Activated CD8-positive, alpha-beta memory T cell treated with anti-CD3 and anti-CD28 coated beads, Interleukin-2, amount 10 ng/mL, durations not matched to agents 7 days and 5 days (primary cell): ENCODE results near the gene SLC16A3. TPM values are rescaled to one million over a fixed set of nuclear protein-coding genes. Genes with fewer than 3 reads are reported as not detected.
"Not testable (repeated sequence)": the region's sequence is repeated elsewhere in the genome, so short reads cannot be mapped to it uniquely, and the experiment has no call there.

ENCODE experiments used
- ATAC-seq: fragments of 150-1000 bp; cut with Tn5 transposase; one replicate; pipeline ENCODE4 v1.10.0; 2021; ENCODE audit warnings: moderate library complexity
- CTCF ChIA-PET: fragments of 350-600 bp; sonication (Branson Sonifier 250); formaldehyde crosslinking; loops from one replicate; lab custom pipeline; 2021; ENCODE audit warnings: antibody characterized with exemption; lab: Charles Lee
- DNase-seq: peaks from one replicate; pipeline ENCODE4 v3.0.0-alpha.2; 2020
- H3K27ac Mint-ChIP-seq: one replicate; pipeline ENCODE4 v1.8.0; 2021; ENCODE audit warnings: mild to moderate bottlenecking, mixed read lengths
- H3K27me3 Mint-ChIP-seq: one replicate; pipeline ENCODE4 v1.8.0; 2021; ENCODE audit warnings: mixed read lengths
- H3K36me3 Mint-ChIP-seq: one replicate; pipeline ENCODE4 v1.8.0; 2021; ENCODE audit warnings: mild to moderate bottlenecking, mixed read lengths
- H3K4me1 Mint-ChIP-seq: one replicate; pipeline ENCODE4 v1.8.0; 2021; ENCODE audit warnings: mixed read lengths
- H3K4me3 Mint-ChIP-seq: one replicate; pipeline ENCODE4 v1.8.0; 2021; ENCODE audit warnings: mild to moderate bottlenecking, moderate library complexity, mixed read lengths
- H3K9me3 Mint-ChIP-seq: one replicate; pipeline ENCODE4 v1.8.0; 2022; ENCODE audit warnings: low read depth, mixed read lengths
- total RNA-seq, 2 experiments: library from RNA; stranded (reverse); gene quantifications; one replicate each; pipeline ENCODE4 v1.2.3, GENCODE V29; 2021

Gene SLC16A3
- 100 to 1,000 TPM; 119 to 148 TPM for total RNA-seq

DNA sequence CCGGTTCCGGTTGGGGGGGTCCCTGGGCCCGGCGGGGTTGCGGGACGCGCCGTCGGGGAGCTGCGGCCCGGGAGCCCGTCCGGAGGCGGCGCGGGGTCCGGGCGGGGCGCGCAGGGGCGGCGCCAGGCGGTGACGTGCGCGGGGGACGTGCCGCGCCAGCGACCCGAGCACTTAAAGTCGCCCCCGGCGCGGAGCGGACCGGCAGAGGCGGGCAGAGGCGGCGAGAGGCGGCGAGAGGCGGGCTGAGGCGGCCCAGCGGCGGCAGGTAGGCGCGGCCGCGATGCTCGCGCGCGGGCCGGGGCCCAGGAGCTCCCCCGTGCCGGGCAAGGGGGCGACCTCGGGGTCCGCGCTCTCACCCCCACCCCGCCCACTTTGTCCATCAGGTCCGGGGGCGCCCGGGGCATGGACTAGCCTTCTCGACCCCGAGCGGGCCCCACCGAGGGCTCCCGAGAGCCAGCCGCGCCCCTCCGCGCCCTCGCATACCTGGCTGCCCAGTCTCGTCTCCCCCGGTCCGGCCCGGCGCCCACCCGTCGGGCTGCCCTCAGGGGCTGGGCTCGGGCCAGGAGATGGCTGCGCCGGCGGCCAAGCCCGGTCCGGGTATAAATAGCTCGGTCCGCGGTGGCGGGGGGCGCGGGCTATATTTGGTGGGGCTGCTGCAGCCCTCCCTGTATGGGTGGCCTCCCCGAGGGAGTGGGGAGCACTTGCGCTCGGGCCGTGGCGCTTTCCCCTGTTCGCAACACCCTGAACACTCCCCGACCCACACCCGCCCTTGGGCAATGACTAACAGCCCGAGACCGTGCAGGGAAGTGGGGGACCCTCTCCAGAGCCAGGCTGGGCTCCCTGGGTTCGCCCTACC, at the start of gene SLC16A3:
SLC16A3 (plus strand) TSS at position 201 of the 856 bp plus-strand sequence. CDS start 6,967 bp downstream, outside the sequence.
- Mint-ChIP-seq H3K36me3 (peaks cover 3% of the 10 kb centered on the region), H3K4me1 (peaks cover 16% of the 10 kb centered on the region), H3K4me3 (peak within 1 kb of the TSS; percentile 87), H3K27me3 (no peaks in the 10 kb centered on the region), H3K9me3 (no peaks in the 10 kb centered on the region), H3K27ac (peak within 1 kb of the TSS; percentile 87)
- DNase-seq (peak; percentile 77), ATAC-seq (peak; percentile 61)
- CTCF ChIA-PET: interaction anchor here (0.7 to 2.8 kb wide), 7 partner anchors 9 to 63 kb away, joined by 3 to 14 read pairs (median 4); no protein-coding TSS in a partner anchor

DNA sequence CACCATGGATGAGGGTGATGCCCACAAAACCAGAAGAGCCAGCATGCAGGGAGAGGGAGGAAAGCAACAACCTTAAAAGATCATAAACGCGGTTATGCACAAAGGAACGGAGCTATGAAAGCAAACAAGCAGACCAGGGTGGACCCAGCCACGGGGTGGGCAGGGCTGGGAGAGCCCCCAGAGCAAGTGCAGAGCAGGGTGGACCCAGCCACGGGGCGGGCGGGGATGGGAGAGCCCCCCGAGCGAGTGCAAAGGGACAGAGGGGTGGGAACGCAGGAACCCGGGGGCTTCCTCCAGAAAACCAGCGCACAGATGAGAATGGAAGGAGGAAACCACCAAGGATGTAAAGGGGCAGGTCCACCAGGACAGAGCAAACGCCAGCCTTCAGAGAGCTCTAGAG, 49.4 kb upstream of the SLC16A3 start:
- H3K4me3 Mint-ChIP-seq: no peak overlapping the region
- H3K27me3 Mint-ChIP-seq: no peaks in the 10 kb centered on the region
- ATAC-seq: no peak
- no peaks in the 10 kb centered on the region for H3K4me1 Mint-ChIP-seq
- CTCF ChIA-PET: no interaction called here
- DNase-seq: no peak
- peaks cover 4% of the 10 kb centered on the region for H3K36me3 Mint-ChIP-seq
- no peaks in the 10 kb centered on the region for H3K9me3 Mint-ChIP-seq
- no peak overlapping the region for H3K27ac Mint-ChIP-seq

DNA sequence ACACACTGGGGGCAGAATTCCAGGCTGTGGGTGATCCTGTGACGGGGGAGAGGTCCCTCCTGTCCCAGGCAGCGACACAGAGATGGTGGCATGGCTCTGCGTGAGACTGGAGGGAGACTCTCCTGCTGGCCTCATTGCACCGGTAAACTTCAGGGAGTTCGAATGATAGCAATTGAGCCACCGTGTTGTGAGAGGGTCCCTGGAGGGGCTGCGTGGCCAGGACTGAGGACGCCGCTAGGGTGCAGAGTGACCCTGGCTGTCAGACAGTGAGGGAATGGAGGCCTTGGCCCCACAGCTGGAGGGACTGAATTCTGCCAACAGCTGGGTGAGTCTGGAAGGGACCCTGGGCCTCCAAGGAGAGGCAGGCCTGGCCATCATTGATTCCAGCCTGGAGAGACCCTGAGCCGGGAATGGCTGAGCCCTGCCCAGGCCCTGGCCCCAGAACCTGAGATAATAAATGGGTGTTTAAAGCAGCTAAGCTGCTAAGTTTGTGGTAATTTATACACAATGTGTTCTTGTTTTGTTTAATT, 48.8 kb upstream of the SLC16A3 start:
- H3K27ac Mint-ChIP-seq: no peak overlapping the region
- CTCF ChIA-PET: no interaction called here
- H3K4me3 Mint-ChIP-seq: no peak overlapping the region
- H3K36me3 Mint-ChIP-seq: peaks cover 4% of the 10 kb centered on the region
- H3K9me3 Mint-ChIP-seq: no peaks in the 10 kb centered on the region
- DNase-seq (no peak), ATAC-seq (no peak)
- H3K4me1 Mint-ChIP-seq: no peaks in the 10 kb centered on the region
- no peaks in the 10 kb centered on the region for H3K27me3 Mint-ChIP-seq

DNA sequence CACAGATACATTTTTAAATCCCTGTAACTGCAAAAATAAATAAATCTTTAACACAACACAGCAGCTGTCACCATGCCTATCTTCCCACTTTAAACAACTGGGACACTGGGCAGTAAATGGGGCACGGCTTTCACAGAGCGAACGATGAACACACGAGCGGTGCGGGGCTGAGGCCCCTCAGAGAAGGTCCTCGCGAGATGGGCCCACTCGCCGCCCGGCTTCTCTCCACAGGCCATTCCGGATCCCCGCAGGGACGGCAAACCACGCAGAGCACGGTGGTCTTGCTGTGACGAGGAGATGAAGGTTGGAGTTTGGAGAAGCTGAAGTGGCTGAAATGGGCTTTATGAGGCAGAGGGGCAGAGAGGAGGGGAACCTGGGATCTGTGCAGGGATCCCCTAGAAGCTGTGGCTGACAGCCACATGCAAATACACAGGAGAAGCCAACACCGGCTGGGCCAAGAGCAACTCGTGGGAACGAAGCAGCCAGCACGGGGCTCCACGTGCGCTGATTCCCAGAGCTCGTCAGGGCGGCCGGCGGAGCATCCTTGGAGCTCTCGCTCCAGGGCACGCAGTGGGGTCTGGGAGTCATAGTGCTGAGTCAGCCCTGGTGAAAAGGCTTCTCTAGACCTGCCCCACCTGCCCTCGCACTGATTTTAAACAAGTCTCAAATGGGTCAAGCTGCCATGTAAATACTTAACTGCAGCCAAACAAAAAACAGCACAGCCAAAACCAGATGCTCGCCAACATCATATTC, 47.9 kb upstream of the SLC16A3 start:
- Mint-ChIP-seq H3K27me3 (no peaks in the 10 kb centered on the region), H3K4me3 (no peak overlapping the region), H3K36me3 (peaks cover 4% of the 10 kb centered on the region), H3K27ac (no peak overlapping the region), H3K9me3 (no peaks in the 10 kb centered on the region), H3K4me1 (no peaks in the 10 kb centered on the region)
- ATAC-seq (no peak), DNase-seq (no peak)
- CTCF ChIA-PET: interaction anchor here (0.9 kb wide), 1 partner anchor 222 kb away, joined by 3 read pairs; no protein-coding TSS in a partner anchor

DNA sequence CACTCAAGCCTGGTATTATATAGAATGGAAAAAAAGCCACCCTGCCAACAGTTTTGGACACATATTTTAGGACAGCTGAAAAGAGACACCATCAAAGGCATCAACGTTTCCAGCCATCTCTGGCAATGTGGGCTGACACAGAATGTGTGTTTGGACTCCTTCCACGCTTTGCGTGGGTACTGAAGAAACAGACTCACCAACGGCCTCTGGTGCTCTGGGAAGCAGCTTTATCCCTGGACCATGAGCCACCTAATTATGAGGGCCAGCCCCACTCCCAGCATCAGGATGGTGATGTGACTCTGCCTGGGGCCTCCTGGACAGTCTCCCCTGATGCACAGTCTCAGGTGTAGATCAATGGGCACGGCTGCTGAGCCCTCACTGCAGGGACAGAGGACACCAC, 44.1 kb upstream of the SLC16A3 start:
- no peak for ATAC-seq
- Mint-ChIP-seq H3K9me3 (no peaks in the 10 kb centered on the region), H3K4me1 (no peaks in the 10 kb centered on the region), H3K4me3 (no peak overlapping the region), H3K27ac (no peak overlapping the region), H3K36me3 (peaks cover 7% of the 10 kb centered on the region), H3K27me3 (no peaks in the 10 kb centered on the region)
- CTCF ChIA-PET: interaction anchor here (2.2 kb wide), 1 partner anchor 15 kb away, joined by 6 read pairs; no protein-coding TSS in a partner anchor
- no peak for DNase-seq

DNA sequence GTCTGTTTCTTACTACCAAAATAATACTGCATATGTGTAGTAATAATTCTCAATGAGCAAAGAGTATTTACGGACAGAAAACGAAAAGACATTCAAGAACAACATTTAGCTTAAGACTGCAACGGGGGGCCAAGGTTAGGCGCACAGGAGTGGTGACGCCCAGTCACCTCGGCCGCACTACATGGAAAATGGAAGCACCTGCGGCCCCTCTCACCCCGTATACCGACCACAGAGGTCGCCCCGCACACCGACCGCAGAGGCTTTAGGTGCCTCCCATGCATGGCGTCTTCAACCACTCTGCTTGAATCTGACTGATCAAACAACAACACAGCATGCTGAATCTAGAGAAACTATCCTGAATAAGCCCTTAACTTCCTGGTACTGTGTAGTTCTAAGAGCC, 42.6 kb upstream of the SLC16A3 start:
- Mint-ChIP-seq H3K4me1 (no peaks in the 10 kb centered on the region), H3K36me3 (peaks cover 7% of the 10 kb centered on the region), H3K4me3 (no peak overlapping the region), H3K27me3 (no peaks in the 10 kb centered on the region), H3K27ac (no peak overlapping the region), H3K9me3 (no peaks in the 10 kb centered on the region)
- DNase-seq (no peak), ATAC-seq (no peak)
- CTCF ChIA-PET: no interaction called here

DNA sequence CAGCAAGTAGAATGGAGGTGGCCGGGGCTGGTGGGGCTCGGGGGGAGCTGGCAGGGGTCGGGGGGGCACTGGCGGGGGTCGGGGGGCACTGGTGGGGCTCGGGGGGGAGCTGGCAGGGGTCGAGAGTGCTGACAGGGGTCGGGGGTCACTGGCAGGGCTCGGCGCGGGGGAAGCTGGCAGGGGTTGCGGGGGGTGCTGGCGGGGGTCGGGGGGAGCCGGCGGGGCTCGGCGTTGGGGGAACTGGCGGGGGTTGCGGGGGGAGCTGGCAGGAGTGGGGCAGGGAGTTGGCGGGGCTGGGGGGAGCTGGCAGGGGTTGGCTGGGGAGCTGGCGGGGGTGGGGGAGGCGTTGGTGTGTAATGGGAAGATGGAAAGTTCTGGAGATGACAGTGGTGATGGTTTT, 41.3 kb upstream of the SLC16A3 start:
- H3K36me3 Mint-ChIP-seq: peaks cover 7% of the 10 kb centered on the region
- DNase-seq: no peak
- no peak overlapping the region for H3K4me3 Mint-ChIP-seq
- CTCF ChIA-PET: no interaction called here
- H3K4me1 Mint-ChIP-seq: no peaks in the 10 kb centered on the region
- H3K27ac Mint-ChIP-seq: no peak overlapping the region
- H3K9me3 Mint-ChIP-seq: no peaks in the 10 kb centered on the region
- no peaks in the 10 kb centered on the region for H3K27me3 Mint-ChIP-seq
- ATAC-seq: no peak

DNA sequence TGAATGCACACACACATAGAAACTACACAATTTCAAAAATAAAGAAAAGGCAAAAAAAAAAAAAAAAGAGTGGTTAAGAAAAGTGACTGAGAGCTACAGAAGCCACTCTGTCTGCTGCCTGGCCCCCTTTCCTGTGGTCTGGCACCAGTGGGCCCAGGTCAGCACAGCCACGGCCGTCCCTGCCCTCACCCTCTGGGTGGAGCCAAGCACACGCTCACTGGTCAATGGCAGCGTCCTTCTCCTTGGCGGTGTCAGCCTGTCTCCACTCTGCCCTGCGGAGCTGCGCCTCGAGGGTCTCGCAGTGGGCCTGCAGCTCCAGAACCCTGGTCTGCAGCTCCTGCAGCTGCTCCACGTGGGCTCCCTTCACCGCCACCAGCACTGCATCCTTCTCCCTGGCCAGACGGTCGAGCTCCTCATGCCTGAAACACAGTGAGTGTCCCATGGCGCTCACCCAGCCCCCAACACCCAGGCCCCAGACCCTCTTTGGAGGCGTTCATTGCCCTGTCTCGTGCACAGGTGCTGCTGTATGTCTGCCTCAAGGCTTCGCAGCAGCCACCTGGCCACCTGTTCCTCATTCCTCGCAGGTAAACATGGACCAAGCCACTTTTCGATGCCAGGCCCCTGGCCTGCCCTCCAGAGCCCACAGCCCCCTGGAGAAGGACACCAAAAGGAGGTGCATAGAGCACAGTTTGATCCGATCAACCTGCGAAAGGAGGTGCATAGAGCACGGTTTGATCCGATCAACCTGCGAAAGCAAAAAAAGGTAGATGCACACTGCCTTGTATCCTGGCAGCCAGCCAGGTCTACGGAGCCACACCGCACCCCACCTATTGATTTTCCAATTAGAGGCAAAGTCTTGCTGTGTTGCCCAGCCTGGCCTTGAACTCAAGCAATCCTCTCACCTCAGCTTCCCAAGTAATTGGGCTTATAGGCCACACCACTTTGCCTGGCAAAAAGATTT, 40.6 kb upstream of the SLC16A3 start:
- Mint-ChIP-seq H3K27me3 (no peaks in the 10 kb centered on the region), H3K4me3 (no peak overlapping the region), H3K27ac (no peak overlapping the region), H3K9me3 (no peaks in the 10 kb centered on the region), H3K36me3 (peaks cover 10% of the 10 kb centered on the region), H3K4me1 (no peaks in the 10 kb centered on the region)
- CTCF ChIA-PET: interaction anchor here (2.0 kb wide), 1 partner anchor 9 kb away, joined by 4 read pairs; no protein-coding TSS in a partner anchor
- DNase-seq: no peak
- no peak for ATAC-seq

DNA sequence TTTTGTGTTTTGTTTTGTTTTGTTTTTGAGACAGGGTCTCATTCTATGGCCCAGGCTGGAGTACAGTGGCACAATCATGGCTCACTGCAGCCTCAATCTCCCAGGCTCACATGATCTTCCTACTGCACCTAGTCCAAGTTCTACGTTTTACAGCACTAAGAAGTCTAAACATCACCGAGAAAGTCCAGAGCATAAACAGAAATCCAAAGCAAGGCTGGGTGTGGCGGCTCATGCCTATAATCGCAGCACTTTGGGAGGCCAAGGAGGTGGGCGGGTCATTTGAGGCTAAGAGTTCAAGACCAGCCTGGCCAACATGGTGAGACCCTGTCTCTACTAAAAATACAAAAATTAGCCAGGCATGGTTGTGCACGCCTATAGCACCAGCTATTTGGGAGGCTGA, 35.8 kb upstream of the SLC16A3 start:
- CTCF ChIA-PET: interaction anchor here (1.8 to 3.1 kb wide), 2 partner anchors 9 to 13 kb away, joined by 5 to 10 read pairs; no protein-coding TSS in a partner anchor
- not testable (repeated sequence) for H3K27me3 Mint-ChIP-seq, DNase-seq, H3K4me3 Mint-ChIP-seq, H3K9me3 Mint-ChIP-seq, ATAC-seq
- Mint-ChIP-seq H3K4me1 (peaks cover 12% of the 10 kb centered on the region), H3K36me3 (peaks cover 23% of the 10 kb centered on the region), H3K27ac (peak overlapping the region; percentile 50)

DNA sequence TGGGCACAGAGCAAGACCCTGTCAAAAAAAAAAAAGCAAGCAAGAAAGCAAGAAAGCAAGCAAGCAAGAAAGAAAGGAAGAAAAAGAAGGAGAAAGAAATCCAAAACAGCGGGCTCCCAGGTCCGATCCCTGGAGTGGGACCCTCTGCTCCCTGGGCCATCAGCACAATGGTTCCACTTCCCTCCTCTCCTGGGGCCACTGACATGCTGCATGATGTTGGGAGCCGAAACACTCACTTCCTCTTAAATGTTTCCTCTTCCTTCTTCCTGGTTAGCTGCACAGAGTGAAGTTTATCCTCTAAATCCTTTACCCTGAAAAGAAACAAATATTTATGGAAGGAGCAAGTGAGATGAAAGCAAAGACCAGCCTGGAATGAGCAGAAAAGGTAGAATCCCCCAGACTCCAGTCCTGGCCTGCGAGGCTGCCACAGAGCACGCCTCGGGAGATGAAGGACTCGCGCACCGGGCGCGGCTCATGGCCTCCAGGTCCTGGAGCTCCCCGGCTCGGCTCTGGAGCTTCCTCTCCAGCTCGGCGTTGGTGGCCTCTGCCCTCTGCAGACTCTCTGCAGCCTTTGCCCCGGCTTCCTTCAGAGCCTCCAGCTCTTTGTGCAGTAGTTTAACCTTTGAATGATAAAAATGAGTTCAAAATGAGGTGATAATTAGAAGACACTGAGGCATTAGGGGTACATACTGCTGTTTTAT, 35.2 kb upstream of the SLC16A3 start:
- H3K27ac Mint-ChIP-seq: peak overlapping the region; percentile 50
- CTCF ChIA-PET: interaction anchor here (3.1 kb wide), 1 partner anchor 8 kb away, joined by 10 read pairs; no protein-coding TSS in a partner anchor
- no peak for DNase-seq
- H3K4me3 Mint-ChIP-seq: no peak overlapping the region
- no peaks in the 10 kb centered on the region for H3K27me3 Mint-ChIP-seq
- no peak for ATAC-seq
- H3K9me3 Mint-ChIP-seq: no peaks in the 10 kb centered on the region
- H3K4me1 Mint-ChIP-seq: peaks cover 18% of the 10 kb centered on the region
- peaks cover 23% of the 10 kb centered on the region for H3K36me3 Mint-ChIP-seq

DNA sequence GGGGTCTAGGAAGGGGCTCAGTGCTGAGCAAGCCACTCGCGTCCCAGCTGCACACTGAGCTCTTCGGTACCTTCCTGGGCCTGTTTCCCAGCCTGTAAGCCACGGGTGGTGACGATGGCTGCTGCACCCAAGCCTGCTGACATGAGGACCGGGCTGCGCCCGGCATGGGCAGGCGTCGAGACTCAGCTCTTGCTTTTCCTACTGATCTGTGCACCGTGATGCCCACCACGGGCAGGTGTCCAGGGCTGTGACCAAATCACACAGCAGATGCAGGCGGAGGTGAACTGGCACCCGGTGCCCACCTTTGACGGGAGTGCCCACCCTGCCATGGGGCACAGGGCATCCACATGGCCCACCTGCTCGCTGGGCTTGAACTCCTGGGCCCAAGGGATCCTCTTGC, 34.1 kb upstream of the SLC16A3 start:
- Mint-ChIP-seq H3K4me1 (peaks cover 27% of the 10 kb centered on the region), H3K36me3 (peaks cover 24% of the 10 kb centered on the region), H3K9me3 (no peaks in the 10 kb centered on the region), H3K27me3 (no peaks in the 10 kb centered on the region), H3K4me3 (no peak overlapping the region), H3K27ac (no peak overlapping the region)
- no peak for DNase-seq
- no peak for ATAC-seq
- CTCF ChIA-PET: no interaction called here
